Upper lobe of left lung (tissue), 4 donors: ENCODE measurements around the gene SPPL2A.

Source experiments
- CTCF ChIP-seq, 6 experiments: fragments of 450-650 bp in 4 of 6; fragments of 200-600 bp in 2 of 6; sonication (generic) in 2 of 6; IDR thresholded peaks; one replicate each; pipeline ENCODE4 v1.5.1; 2016 to 2019; ENCODE audit warnings: antibody characterized with exemption in 6 of 6
- EP300 ChIP-seq, 4 donors: sonication (generic); formaldehyde crosslinking; IDR thresholded peaks; one replicate each; pipeline ENCODE4 v1.5.1; 2017; ENCODE audit warnings: antibody characterized with exemption in 4 of 4, control low read depth in 2 of 4
- POLR2A ChIP-seq, 4 donors: fragments of 450-650 bp; IDR thresholded peaks; one replicate each; pipeline ENCODE4 v1.5.1; 2016 to 2017; ENCODE audit warnings: antibody characterized with exemption in 4 of 4, mild to moderate bottlenecking in 2 of 4
- POLR2AphosphoS5 ChIP-seq, 2 donors: sonication (generic); formaldehyde crosslinking; IDR thresholded peaks; one replicate each; pipeline ENCODE4 v1.5.1; 2017; ENCODE audit warnings: antibody characterized with exemption in 2 of 2

- no peak for TF ChIP-seq EP300 (IDR thresholded peaks at IDR 0.05)
- TF ChIP-seq CTCF (IDR thresholded peaks at IDR 0.05): no peak
- TF ChIP-seq POLR2A (IDR thresholded peaks at IDR 0.05): no peak
- no peak for TF ChIP-seq POLR2AphosphoS5 (IDR thresholded peaks at IDR 0.05)
These were observed 84.0 kb downstream of the SPPL2A start for GRCh38 chr15:50681467-50681866.
